ENCODE results near the gene ENTHD1.

Gene ENTHD1

GRCh38 chr22:39925909-39926679 is 32.5 kb upstream of the ENTHD1 start:
- H3K4me3 ChIP-seq (ENCODE audit: low read depth, low read length) = no peak overlapping the region

GRCh38 chr22:39925273-39925672 is 31.7 kb upstream of the ENTHD1 start:
- no peak overlapping the region for H3K4me3 ChIP-seq (ENCODE audit: low read depth, low read length)
- no peak for TF ChIP-seq CTCF (IDR thresholded peaks at IDR 0.05; ENCODE audit: borderline replicate concordance, insufficient read depth, low read depth, low read length)

More at GRCh38 chr22:39925909-39926679, 32.5 kb upstream of the ENTHD1 start:
- TF ChIP-seq CTCF (IDR thresholded peaks at IDR 0.05; ENCODE audit: borderline replicate concordance, insufficient read depth, low read depth, low read length) = no peak

GRCh38 chr22:39924286-39924685 is 30.7 kb upstream of the ENTHD1 start:
- no peak overlapping the region for H3K4me3 ChIP-seq (ENCODE audit: low read depth, low read length)
- TF ChIP-seq CTCF (IDR thresholded peaks at IDR 0.05; ENCODE audit: borderline replicate concordance, insufficient read depth, low read depth, low read length) = no peak

GRCh38 chr22:39923696-39924095 is 30.1 kb upstream of the ENTHD1 start:
- H3K4me3 ChIP-seq (ENCODE audit: low read depth, low read length) = no peak overlapping the region
- no peak for TF ChIP-seq CTCF (IDR thresholded peaks at IDR 0.05; ENCODE audit: borderline replicate concordance, insufficient read depth, low read depth, low read length)

- TF ChIP-seq CTCF (IDR thresholded peaks at IDR 0.05; ENCODE audit: borderline replicate concordance, insufficient read depth, low read depth, low read length) = no peak
- H3K4me3 ChIP-seq (ENCODE audit: low read depth, low read length) = no peak overlapping the region
Measured at GRCh38 chr22:39920134-39920743, 26.7 kb upstream of the ENTHD1 start.

- TF ChIP-seq CTCF (IDR thresholded peaks at IDR 0.05; ENCODE audit: borderline replicate concordance, insufficient read depth, low read depth, low read length) = no peak
- no peak overlapping the region for H3K4me3 ChIP-seq (ENCODE audit: low read depth, low read length)
Measured at GRCh38 chr22:39917776-39918495, 24.4 kb upstream of the ENTHD1 start.
